ENCODE results near the gene CNFN. TPM values are rescaled to one million over a fixed set of nuclear protein-coding genes. Genes with fewer than 3 reads are reported as not detected.

The CNFN gene
- total and polyA plus RNA-seq, 7 donors: 6.1 to 21.0 (median 9.7) TPM; not detected in 4

DNA sequence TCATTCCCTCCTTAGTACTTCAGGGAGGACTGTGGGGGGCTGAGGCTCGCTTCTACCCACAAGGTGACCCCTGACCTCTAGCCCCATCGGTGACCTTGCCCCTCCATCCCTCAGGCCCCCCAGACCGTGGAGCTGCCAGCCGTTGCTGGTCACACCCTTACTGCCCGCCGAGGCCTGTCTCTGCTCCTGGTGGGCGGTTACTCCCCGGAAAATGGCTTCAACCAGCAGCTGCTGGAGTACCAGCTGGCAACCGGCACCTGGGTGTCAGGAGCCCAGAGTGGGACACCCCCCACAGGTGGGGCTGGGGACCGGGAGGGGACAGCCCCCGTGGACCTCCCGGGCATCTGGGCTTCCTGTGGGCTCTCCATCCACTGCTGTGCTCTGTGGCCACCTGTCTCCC, 32.8 kb downstream of the CNFN start:
- Histone ChIP-seq H3K27me3 (no peaks in the 10 kb centered on the region), H3K36me3 (peaks cover 17 to 85% (median 34%) of the 10 kb centered on the region in 4 donors), H3K27ac (no peak overlapping the region), H3K9me3 (no peaks in the 10 kb centered on the region), H3K4me1 (no peaks in the 10 kb centered on the region), H3K4me3 (no peak overlapping the region)
- DNase-seq: no peak
- intact Hi-C loops (cut with DNase I): no loop called here
- TF ChIP-seq EP300 (IDR thresholded peaks at IDR 0.05): no peak
- TF ChIP-seq, protein P1, sequence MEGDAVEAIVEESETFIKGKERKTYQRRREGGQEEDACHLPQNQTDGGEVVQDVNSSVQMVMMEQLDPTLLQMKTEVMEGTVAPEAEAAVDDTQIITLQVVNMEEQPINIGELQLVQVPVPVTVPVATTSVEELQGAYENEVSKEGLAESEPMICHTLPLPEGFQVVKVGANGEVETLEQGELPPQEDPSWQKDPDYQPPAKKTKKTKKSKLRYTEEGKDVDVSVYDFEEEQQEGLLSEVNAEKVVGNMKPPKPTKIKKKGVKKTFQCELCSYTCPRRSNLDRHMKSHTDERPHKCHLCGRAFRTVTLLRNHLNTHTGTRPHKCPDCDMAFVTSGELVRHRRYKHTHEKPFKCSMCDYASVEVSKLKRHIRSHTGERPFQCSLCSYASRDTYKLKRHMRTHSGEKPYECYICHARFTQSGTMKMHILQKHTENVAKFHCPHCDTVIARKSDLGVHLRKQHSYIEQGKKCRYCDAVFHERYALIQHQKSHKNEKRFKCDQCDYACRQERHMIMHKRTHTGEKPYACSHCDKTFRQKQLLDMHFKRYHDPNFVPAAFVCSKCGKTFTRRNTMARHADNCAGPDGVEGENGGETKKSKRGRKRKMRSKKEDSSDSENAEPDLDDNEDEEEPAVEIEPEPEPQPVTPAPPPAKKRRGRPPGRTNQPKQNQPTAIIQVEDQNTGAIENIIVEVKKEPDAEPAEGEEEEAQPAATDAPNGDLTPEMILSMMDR (IDR thresholded peaks at IDR 0.05): no peak
- TF ChIP-seq POLR2A (IDR thresholded peaks at IDR 0.05): no peak
- WGBS, 2 donors: 91 to 92% methylated on average over 12 of the region's 12 CpGs

DNA sequence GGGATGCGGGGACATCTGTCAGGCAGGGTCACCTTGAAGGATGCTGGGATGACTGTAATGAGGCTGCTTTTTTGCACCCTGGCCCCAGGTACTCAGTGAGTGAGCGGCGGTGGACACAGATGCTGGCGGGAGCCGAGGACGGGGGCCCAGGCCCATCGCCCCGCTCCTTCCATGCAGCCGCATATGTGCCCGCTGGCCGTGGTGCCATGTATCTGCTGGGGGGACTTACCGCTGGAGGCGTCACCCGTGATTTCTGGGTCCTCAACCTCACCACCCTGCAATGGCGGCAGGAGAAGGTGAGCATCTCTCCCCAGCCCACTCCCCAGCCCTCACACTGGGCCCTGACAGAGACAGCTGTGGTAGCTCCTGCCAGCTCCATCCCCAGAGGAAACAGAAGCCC, 33.4 kb downstream of the CNFN start:
- no peak for DNase-seq
- Histone ChIP-seq H3K36me3 (peaks cover 17 to 85% (median 34%) of the 10 kb centered on the region in 4 donors), H3K27ac (no peak overlapping the region), H3K27me3 (no peaks in the 10 kb centered on the region), H3K4me3 (no peak overlapping the region), H3K4me1 (no peaks in the 10 kb centered on the region), H3K9me3 (no peaks in the 10 kb centered on the region)
- no peak for TF ChIP-seq EP300 (IDR thresholded peaks at IDR 0.05)
- TF ChIP-seq, protein P1 (IDR thresholded peaks at IDR 0.05): no peak
- no peak for TF ChIP-seq POLR2A (IDR thresholded peaks at IDR 0.05)
- TF ChIP-seq POLR2AphosphoS5 (IDR thresholded peaks at IDR 0.05): no peak
- 97 to 98% methylated on average over 15 of the region's 15 CpGs for WGBS, 2 donors
- intact Hi-C loops (cut with DNase I): no loop called here

DNA sequence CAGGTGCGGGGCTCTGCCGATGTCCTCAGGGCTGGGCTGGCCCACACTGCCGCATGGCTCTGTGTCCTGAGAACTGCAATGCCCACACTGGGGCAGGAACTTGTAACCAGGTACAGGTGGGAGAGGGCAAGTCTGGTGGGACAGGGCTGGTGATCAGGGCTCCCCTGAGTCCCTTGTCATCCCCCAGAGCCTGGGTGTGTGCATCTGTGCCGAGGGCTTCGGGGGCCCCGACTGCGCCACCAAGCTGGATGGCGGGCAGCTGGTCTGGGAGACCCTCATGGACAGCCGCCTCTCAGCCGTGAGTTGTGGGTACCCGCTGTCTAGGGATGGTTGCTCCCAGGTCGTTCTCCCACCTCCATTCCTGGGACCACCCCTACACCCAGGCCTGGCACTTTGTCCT, 34.2 kb downstream of the CNFN start:
- TF ChIP-seq, protein P1 (IDR thresholded peaks at IDR 0.05): no peak
- TF ChIP-seq POLR2AphosphoS5 (IDR thresholded peaks at IDR 0.05): no peak
- TF ChIP-seq EP300 (IDR thresholded peaks at IDR 0.05): no peak
- no peak for TF ChIP-seq POLR2A (IDR thresholded peaks at IDR 0.05)
- Histone ChIP-seq H3K4me3 (no peak overlapping the region), H3K27ac (no peak overlapping the region), H3K9me3 (no peaks in the 10 kb centered on the region), H3K27me3 (no peaks in the 10 kb centered on the region), H3K4me1 (no peaks in the 10 kb centered on the region), H3K36me3 (peaks cover 17 to 90% (median 34%) of the 10 kb centered on the region in 4 donors)
- intact Hi-C loops (cut with DNase I): no loop called here
- 96% methylated on average over 12 of the region's 12 CpGs for WGBS, 2 donors
- no peak for DNase-seq

DNA sequence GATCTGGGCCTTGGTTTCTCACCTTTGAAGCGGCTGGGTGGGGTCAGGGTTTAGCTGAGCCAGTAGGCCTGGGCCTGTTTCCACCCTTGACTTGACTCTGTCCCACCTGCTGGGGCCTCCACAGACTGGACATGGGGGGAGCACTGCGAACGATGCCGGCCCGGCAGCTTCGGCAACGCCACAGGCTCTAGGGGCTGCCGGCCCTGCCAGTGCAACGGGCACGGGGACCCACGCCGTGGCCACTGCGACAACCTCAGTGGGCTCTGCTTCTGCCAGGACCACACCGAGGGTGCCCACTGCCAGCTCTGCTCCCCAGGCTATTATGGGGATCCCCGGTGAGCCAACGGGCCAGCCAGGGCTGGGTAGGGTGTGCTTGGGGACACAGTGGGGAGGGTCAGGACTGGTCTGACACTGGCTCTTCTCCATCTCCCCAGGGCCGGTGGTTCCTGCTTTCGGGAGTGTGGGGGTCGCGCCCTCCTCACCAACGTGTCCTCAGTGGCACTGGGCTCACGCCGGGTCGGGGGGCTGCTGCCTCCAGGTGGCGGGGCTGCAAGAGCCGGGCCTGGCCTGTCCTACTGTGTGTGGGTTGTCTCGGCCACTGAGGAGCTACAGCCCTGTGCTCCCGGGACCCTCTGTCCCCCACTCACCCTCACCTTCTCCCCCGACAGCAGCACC, 36.6 kb downstream of the CNFN start:
- Histone ChIP-seq H3K36me3 (peaks cover 20 to 80% (median 31%) of the 10 kb centered on the region in 4 donors), H3K27ac (no peak overlapping the region), H3K27me3 (no peaks in the 10 kb centered on the region), H3K4me1 (no peaks in the 10 kb centered on the region), H3K9me3 (no peaks in the 10 kb centered on the region), H3K4me3 (no peak overlapping the region)
- WGBS, 2 donors: 96% methylated on average over 29 of the region's 29 CpGs
- TF ChIP-seq POLR2A (IDR thresholded peaks at IDR 0.05): no peak
- TF ChIP-seq, protein P1 (IDR thresholded peaks at IDR 0.05): no peak
- TF ChIP-seq EP300 (IDR thresholded peaks at IDR 0.05): no peak
- TF ChIP-seq POLR2AphosphoS5 (IDR thresholded peaks at IDR 0.05): no peak
- DNase-seq: no peak
- intact Hi-C loops (cut with DNase I): no loop called here
